LHCN-M2 (cell line): ENCODE measurements around the gene FEM1A. TPM values are rescaled to one million over a fixed set of nuclear protein-coding genes. Genes with fewer than 3 reads are reported as not detected.

Experiments
- DNase-seq: peaks from one replicate; pipeline ENCODE4 v3.0.0-alpha.2; 2012; ENCODE audit warnings: low read depth
- total RNA-seq: library from RNA; depleted of rRNA; stranded (reverse); fragments of >200 nt; gene quantifications from 2 replicates; pipeline ENCODE4 v1.2.3, GENCODE V29; 2014; rRNA removed

FEM1A gene
- total RNA-seq, 1 experiment from 2014 or later, result 12.7 TPM

DNA sequence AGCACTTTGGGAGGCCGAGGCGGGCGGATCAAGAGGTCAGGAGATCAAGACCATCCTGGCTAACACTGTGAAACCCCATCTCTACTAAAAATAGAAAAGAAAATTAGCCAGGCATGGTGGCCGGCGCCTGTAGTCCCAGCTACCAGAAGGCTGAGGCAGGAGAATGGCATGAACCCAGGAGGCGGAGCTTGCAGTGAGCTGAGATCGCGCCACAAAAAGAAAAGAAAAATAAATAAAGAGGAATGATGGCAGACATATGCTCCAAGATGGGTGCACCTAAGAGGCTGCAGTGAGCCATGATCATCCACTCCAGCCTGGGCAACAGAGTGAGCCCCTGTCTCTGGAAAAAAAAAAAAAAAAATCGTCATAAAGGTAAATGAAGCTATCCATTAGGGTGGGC lies 54.4 kb downstream of the FEM1A start:
- DNase-seq, result peak; percentile 69

DNA sequence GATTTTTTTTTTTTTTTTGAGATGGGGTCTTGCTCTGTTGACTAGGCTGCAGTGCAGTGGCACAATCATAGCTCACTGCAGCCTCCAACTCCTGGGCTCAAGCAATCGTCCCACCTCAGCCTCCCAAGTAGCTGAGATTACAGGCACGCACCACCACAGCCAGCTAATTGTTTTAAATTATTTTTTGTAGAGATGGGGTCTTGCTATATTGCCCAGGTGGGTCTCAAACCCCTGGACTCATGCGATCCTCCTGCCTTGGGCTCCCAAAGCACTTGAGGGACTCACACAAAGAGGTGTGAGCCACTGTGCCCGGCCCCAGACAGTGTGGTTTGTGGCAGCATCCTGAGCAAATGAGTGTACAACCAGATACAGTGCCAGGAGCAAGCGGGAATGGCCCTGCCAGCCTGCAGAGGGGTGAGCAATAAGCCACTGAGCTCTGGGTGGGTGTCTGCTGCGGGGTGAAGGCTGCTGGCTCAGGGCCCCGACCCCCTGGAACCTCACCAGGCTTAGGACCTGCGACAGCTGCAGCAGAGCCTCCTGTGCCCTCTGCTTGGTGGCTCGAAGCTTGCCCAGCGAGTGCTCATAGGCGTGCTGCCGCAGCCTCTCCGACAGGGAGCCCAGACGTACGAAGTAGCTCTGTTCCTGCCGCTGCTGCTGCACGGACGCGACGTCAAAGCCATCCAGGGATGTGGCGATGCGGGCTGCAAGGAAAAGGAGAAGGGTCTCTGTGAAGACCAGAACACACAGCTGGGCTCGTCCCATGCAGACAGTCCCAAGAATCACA lies 55.8 kb downstream of the FEM1A start:
- peak; percentile 60 for DNase-seq

DNA sequence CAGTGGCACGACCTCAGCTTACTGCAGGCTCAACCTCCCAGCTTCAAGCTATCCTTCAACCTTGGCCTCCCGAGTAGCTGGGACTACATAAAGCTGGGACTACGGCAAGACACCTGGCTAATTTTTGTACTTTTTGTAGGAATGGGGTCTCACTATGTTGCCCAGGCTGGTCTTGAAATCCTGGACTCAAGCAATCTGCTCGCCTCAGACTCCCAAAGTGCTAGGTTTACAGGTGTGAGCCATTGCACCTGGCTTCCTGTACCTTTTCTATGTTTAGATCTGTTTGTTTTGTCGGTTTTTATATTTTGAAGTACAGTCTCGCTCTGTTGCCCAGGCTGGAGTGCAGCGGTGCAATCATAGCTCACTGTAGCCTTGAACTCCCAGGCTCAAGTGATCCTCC lies 57.5 kb downstream of the FEM1A start:
- no peak for DNase-seq

Other genes starting within 250 kb of the FEM1A start
- 9.7 and 30.7 TPM in 2 replicates for gene SEMA6B, start 232.1 kb upstream of the FEM1A start, total RNA-seq
- 9.2 and 11.4 TPM in 2 replicates for gene TNFAIP8L1, start 152.2 kb upstream of the FEM1A start, total RNA-seq
- gene MYDGF, start 121.4 kb upstream of the FEM1A start, total RNA-seq, result 151 and 161 TPM in 2 replicates
- 107 and 109 TPM in 2 replicates for gene DPP9, start 67.9 kb upstream of the FEM1A start, total RNA-seq
- gene TICAM1, start 40.0 kb downstream of the FEM1A start, total RNA-seq, result 2.9 and 3.5 TPM in 2 replicates
- gene PLIN3, start 75.9 kb downstream of the FEM1A start, total RNA-seq, result 333 and 379 TPM in 2 replicates
- not detected in 2 replicates for gene ARRDC5, start 111.2 kb downstream of the FEM1A start, total RNA-seq
- gene UHRF1, start 117.8 kb downstream of the FEM1A start, total RNA-seq, result 122 and 132 TPM in 2 replicates
- gene KDM4B, start 177.4 kb downstream of the FEM1A start, total RNA-seq, result 15.0 and 15.8 TPM in 2 replicates